ENCODE data around the gene SEMA3E. TPM values are rescaled to one million over a fixed set of nuclear protein-coding genes. Genes with fewer than 3 reads are reported as not detected.

SEMA3E gene
- total and polyA plus RNA-seq, 9 of the 15 experiments (the other 6 are each of a cell fraction or from before 2014, with no cell fraction given), result 0.01 to 1.4 (median 0.14) TPM; not detected in 2

DNA sequence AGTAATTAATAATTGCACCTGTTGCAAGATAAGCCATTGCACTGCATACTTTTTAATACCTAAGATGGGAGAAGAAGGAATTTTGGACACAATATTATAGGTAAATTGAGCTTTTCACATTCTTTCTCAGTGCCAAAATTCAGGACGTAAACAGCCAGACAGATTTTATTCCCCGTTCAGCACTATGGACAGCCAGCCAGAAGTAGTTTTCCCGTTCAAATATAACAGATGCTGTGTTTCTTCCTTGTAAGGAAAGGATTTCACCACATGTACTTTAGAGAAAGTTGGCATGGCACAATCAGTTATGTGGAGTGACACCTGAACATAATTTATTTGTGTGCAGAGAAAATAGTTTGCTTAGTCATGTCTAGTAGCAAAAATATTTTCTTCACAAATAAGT, 34.8 kb downstream of the SEMA3E start:
- H3K9ac ChIP-seq (ENCODE audit: insufficient read depth in 1 of 2, low read depth in 2 of 2, low read length in 2 of 2), result no peak overlapping the region
- DNase-seq (ENCODE audit: extremely low read depth in 1 of 4, low spot score in 3 of 4) (no peak), FAIRE-seq (no peak), ATAC-seq (no peak)
- peaks cover 9% of the 10 kb centered on the region for H3K9me3 ChIP-seq (replicated peaks; ENCODE audit: control insufficient read depth, insufficient read depth, low read depth, low read length)
- H3K4me1 ChIP-seq (replicated peaks in 1 of 2; ENCODE audit: control insufficient read depth in 2 of 2, insufficient read depth in 2 of 2, low read length in 2 of 2), result no peaks in the 10 kb centered on the region
- in situ Hi-C loops (cut with MboI) (no loop called here), intact Hi-C loops (cut with micrococcal nuclease) (no loop called here)
- H4K20me1 ChIP-seq (replicated peaks; ENCODE audit: control insufficient read depth, insufficient read depth, low read length), result no peaks in the 10 kb centered on the region
- no peak for TF ChIP-seq KDM4B (IDR thresholded peaks at IDR 0.05; ENCODE audit: borderline replicate concordance in 2 of 2, low read depth in 1 of 2)
- TF ChIP-seq, protein P1, sequence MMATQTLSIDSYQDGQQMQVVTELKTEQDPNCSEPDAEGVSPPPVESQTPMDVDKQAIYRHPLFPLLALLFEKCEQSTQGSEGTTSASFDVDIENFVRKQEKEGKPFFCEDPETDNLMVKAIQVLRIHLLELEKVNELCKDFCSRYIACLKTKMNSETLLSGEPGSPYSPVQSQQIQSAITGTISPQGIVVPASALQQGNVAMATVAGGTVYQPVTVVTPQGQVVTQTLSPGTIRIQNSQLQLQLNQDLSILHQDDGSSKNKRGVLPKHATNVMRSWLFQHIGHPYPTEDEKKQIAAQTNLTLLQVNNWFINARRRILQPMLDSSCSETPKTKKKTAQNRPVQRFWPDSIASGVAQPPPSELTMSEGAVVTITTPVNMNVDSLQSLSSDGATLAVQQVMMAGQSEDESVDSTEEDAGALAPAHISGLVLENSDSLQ (IDR thresholded peaks at IDR 0.05), result no peak
- TF ChIP-seq POU5F1 (IDR thresholded peaks at IDR 0.05; ENCODE audit: borderline replicate concordance, low read depth, low read length, partially characterized antibody), result no peak
- TF ChIP-seq, protein P2, sequence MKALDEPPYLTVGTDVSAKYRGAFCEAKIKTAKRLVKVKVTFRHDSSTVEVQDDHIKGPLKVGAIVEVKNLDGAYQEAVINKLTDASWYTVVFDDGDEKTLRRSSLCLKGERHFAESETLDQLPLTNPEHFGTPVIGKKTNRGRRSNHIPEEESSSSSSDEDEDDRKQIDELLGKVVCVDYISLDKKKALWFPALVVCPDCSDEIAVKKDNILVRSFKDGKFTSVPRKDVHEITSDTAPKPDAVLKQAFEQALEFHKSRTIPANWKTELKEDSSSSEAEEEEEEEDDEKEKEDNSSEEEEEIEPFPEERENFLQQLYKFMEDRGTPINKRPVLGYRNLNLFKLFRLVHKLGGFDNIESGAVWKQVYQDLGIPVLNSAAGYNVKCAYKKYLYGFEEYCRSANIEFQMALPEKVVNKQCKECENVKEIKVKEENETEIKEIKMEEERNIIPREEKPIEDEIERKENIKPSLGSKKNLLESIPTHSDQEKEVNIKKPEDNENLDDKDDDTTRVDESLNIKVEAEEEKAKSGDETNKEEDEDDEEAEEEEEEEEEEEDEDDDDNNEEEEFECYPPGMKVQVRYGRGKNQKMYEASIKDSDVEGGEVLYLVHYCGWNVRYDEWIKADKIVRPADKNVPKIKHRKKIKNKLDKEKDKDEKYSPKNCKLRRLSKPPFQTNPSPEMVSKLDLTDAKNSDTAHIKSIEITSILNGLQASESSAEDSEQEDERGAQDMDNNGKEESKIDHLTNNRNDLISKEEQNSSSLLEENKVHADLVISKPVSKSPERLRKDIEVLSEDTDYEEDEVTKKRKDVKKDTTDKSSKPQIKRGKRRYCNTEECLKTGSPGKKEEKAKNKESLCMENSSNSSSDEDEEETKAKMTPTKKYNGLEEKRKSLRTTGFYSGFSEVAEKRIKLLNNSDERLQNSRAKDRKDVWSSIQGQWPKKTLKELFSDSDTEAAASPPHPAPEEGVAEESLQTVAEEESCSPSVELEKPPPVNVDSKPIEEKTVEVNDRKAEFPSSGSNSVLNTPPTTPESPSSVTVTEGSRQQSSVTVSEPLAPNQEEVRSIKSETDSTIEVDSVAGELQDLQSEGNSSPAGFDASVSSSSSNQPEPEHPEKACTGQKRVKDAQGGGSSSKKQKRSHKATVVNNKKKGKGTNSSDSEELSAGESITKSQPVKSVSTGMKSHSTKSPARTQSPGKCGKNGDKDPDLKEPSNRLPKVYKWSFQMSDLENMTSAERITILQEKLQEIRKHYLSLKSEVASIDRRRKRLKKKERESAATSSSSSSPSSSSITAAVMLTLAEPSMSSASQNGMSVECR (CRISPR knock-in tag; IDR thresholded peaks at IDR 0.05), result no peak
- no peak for TF ChIP-seq HLTF (IDR thresholded peaks at IDR 0.05)
- no peak for TF ChIP-seq GTF2A2 (tag; IDR thresholded peaks at IDR 0.05)
- no peak for TF ChIP-seq SETDB1 (IDR thresholded peaks at IDR 0.05; ENCODE audit: low read length)
- no peak for TF ChIP-seq HDAC2 (IDR thresholded peaks at IDR 0.05)
- TF ChIP-seq ZNF780A (CRISPR knock-in tag; IDR thresholded peaks at IDR 0.05), result no peak
- H2AFZ ChIP-seq (ENCODE audit: low read depth, low read length), result no peak overlapping the region
- no peak overlapping the region for H3K27ac ChIP-seq (ENCODE audit: extremely low read depth, low read depth, low read length)
- no peaks in the 10 kb centered on the region for H3K79me2 ChIP-seq (ENCODE audit: control insufficient read depth, insufficient read depth, low read length)
- no peak overlapping the region for H3K4me2 ChIP-seq (ENCODE audit: insufficient read depth, low read length)
- ChIA-PET CTCF (ENCODE audit: low intra/inter-chr PET ratio) (no interaction called here), POLR2A (no interaction called here)
- no peaks in the 10 kb centered on the region for H3K27me3 ChIP-seq (ENCODE audit: control insufficient read depth in 2 of 2, insufficient read depth in 2 of 2, low read length in 2 of 2)
- no peaks in the 10 kb centered on the region for H3K36me3 ChIP-seq (ENCODE audit: control insufficient read depth, insufficient read depth, low read length)
- H3K9me1 ChIP-seq (ENCODE audit: control insufficient read depth, insufficient read depth, low read length), result no peaks in the 10 kb centered on the region
- 0% methylated on average over 3 of the region's 3 CpGs for WGBS (ENCODE audit: insufficient coverage, low coverage, missing lambda C conversion rate)
- H3K4me3 ChIP-seq, result no peak overlapping the region
- no TSS peak for BruUV-seq (replicated peaks)
